Bronchial epithelial cell (primary cell): ENCODE measurements around the gene FRMD3. TPM values are rescaled to one million over a fixed set of nuclear protein-coding genes. Genes with fewer than 3 reads are reported as not detected.

Experiments used
- DNase-seq: peaks from one replicate; pipeline ENCODE4 v3.0.0-alpha.2; 2010; ENCODE audit warnings: low read depth
- FAIRE-seq: peaks from 2 replicates; lab custom pipeline; 2011; peaks lifted over from hg19 to GRCh38; lab: Jason Lieb, UNC
- H3K27me3 ChIP-seq: 2 replicates; pipeline ENCODE4 v1.5.1; 2011; ENCODE audit warnings: low read length; ENCODE audit not compliant: control insufficient read depth, insufficient read depth
- H3K36me3 ChIP-seq: 2 replicates; pipeline ENCODE4 v1.5.1; 2011; ENCODE audit warnings: low read length; ENCODE audit not compliant: control insufficient read depth, insufficient read depth
- H3K4me3 ChIP-seq: 2 replicates; pipeline ENCODE4 v1.5.1; 2011; ENCODE audit warnings: mild to moderate bottlenecking, low read depth, low read length, control low read depth
- CTCF ChIP-seq: IDR thresholded peaks from 2 replicates; pipeline ENCODE4 v1.5.1; 2011; ENCODE audit warnings: mild to moderate bottlenecking, moderate library complexity, low read length, control low read depth, inconsistent platforms; ENCODE audit not compliant: insufficient read depth, severe bottlenecking
- total RNA-seq: library from RNA; depleted of rRNA; stranded (reverse); fragments of >200 nt; gene quantifications from 2 replicates; pipeline ENCODE4 v1.2.1, GENCODE V29; 2014

The FRMD3 gene
- total RNA-seq, 1 donor from 2014 or later: under 0.01 TPM

GRCh38 chr9:83497441-83497840 lies 40.8 kb downstream of the FRMD3 start:
- no peak for DNase-seq
- H3K4me3 ChIP-seq: no peak overlapping the region
- H3K36me3 ChIP-seq: no peaks in the 10 kb centered on the region
- no peak for TF ChIP-seq CTCF
- no peaks in the 10 kb centered on the region for H3K27me3 ChIP-seq
- no peak for FAIRE-seq

GRCh38 chr9:83491995-83492394 lies 46.2 kb downstream of the FRMD3 start:
- TF ChIP-seq CTCF: no peak
- Histone ChIP-seq H3K36me3 (no peaks in the 10 kb centered on the region), H3K4me3 (no peak overlapping the region), H3K27me3 (no peaks in the 10 kb centered on the region)
- no peak for FAIRE-seq
- no peak for DNase-seq

GRCh38 chr9:83491413-83491812 lies 46.8 kb downstream of the FRMD3 start:
- no peak for TF ChIP-seq CTCF
- DNase-seq (no peak), FAIRE-seq (peak; percentile 50)
- no peaks in the 10 kb centered on the region for H3K36me3 ChIP-seq
- H3K27me3 ChIP-seq: no peaks in the 10 kb centered on the region
- H3K4me3 ChIP-seq: no peak overlapping the region

GRCh38 chr9:83489961-83490360 lies 48.2 kb downstream of the FRMD3 start:
- no peak overlapping the region for H3K4me3 ChIP-seq
- no peak for TF ChIP-seq CTCF
- H3K27me3 ChIP-seq: no peaks in the 10 kb centered on the region
- DNase-seq (no peak), FAIRE-seq (no peak)
- H3K36me3 ChIP-seq: no peaks in the 10 kb centered on the region

- H3K36me3 ChIP-seq: no peaks in the 10 kb centered on the region
- no peak for DNase-seq
- H3K4me3 ChIP-seq: no peak overlapping the region
- no peaks in the 10 kb centered on the region for H3K27me3 ChIP-seq
- TF ChIP-seq CTCF: no peak
- FAIRE-seq: no peak
Observed at GRCh38 chr9:83484990-83485389, 53.2 kb downstream of the FRMD3 start.

GRCh38 chr9:83483223-83483622 lies 55.0 kb downstream of the FRMD3 start:
- no peak overlapping the region for H3K4me3 ChIP-seq
- DNase-seq (no peak), FAIRE-seq (no peak)
- H3K36me3 ChIP-seq: no peaks in the 10 kb centered on the region
- H3K27me3 ChIP-seq: no peaks in the 10 kb centered on the region
- no peak for TF ChIP-seq CTCF
